ENCODE data around the gene FBXL7.
A peak's percentile ranks its signal among the peaks of the same experiment; 100 is the strongest.

The FBXL7 gene

DNA sequence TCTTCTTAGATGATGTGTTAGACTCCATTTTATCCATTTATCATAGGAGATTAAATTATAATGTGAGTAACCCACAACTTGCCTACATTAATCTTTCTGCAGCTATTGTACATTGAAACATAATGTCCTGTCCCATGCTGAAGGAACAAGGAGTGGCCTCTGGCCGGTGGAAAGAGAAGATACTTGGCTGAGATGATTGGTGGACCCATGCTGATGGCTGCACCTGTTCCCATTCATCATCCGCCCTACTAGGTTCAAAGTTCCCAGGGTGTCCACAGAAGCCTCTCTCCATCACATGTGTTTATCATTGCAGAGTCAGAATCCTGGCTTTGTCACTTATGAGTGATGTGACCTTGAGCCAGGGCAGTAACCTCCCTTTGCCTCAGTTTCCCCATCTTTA lies 24.7 kb downstream of the FBXL7 start:
- TF ChIP-seq, protein P1, sequence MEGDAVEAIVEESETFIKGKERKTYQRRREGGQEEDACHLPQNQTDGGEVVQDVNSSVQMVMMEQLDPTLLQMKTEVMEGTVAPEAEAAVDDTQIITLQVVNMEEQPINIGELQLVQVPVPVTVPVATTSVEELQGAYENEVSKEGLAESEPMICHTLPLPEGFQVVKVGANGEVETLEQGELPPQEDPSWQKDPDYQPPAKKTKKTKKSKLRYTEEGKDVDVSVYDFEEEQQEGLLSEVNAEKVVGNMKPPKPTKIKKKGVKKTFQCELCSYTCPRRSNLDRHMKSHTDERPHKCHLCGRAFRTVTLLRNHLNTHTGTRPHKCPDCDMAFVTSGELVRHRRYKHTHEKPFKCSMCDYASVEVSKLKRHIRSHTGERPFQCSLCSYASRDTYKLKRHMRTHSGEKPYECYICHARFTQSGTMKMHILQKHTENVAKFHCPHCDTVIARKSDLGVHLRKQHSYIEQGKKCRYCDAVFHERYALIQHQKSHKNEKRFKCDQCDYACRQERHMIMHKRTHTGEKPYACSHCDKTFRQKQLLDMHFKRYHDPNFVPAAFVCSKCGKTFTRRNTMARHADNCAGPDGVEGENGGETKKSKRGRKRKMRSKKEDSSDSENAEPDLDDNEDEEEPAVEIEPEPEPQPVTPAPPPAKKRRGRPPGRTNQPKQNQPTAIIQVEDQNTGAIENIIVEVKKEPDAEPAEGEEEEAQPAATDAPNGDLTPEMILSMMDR (conservative IDR thresholded peaks at IDR 0.05): no peak
- TF ChIP-seq ZFX (IDR thresholded peaks at IDR 0.05): no peak
- H3K27ac ChIP-seq: no peak overlapping the region

DNA sequence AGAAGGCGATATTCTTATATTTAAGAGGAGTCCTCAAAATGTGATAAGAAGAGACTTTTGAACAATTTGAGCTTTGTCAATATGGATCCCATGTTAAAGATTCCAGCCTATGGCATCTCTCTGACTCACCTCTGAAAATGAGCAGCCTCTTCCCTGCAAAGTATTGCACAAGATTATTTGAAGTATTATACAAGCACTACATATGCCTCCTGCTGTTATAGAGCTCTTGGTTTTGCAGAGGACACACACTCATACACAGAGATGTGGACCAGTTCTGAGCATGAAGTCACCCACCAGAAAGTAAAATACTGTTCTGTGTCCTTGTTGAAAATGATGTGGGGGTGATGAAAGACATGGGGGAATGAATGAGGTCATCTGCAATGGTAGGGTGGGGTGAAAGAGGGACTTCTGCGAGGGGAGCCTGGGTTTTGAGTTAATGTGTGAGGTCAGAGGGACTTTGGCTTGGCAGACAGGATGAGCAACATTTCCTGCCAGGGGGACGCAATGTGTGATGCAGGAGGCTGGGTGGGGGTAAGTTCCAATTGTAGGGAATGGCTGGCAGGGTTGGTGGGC lies 25.8 kb downstream of the FBXL7 start:
- no peak overlapping the region for H3K27ac ChIP-seq
- TF ChIP-seq, protein P1 (conservative IDR thresholded peaks at IDR 0.05): no peak
- TF ChIP-seq ZFX (IDR thresholded peaks at IDR 0.05): no peak

DNA sequence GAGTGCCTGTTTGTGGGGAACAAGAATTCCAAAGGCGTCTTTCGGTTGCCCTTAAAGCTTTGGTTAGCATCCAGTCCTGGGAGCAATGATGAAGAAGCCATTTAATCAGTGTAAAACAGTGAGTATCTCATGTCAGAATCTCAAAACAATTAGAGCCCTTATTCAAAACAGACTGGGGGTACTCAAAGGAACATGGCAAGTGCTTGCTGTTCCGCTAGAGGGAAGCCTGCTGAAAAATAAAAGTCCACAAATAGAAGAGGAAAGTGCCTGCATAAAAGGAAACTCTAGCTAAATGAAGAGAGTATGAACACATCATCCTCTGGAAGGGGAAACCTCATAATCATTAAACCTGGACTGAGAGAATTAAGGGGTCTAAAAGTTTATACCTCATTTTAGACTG lies 26.4 kb downstream of the FBXL7 start:
- no peak for TF ChIP-seq ZFX (IDR thresholded peaks at IDR 0.05)
- TF ChIP-seq, protein P1 (conservative IDR thresholded peaks at IDR 0.05): peak; percentile 18

DNA sequence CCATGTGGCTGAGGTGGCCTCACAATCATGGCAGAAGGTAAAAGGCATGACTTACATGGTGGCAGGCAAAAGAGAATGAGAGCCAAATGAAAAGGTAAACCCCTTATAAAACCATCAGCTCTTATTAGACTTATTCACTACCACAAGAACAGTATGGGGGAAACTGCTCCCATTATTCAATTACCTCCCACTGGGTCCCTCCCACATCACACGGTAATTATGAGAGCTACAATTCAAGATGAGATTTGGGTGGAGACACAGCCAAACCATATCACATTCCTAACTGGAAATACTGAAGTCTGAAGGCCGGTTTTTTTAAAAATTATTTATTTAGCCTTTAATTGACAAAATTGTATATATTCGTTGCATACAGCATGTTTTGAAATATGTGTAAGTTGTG lies 28.5 kb downstream of the FBXL7 start:
- H3K27ac ChIP-seq: no peak overlapping the region
- TF ChIP-seq ZFX (IDR thresholded peaks at IDR 0.05): no peak

More for the DNA sequence above, 26.4 kb downstream of the FBXL7 start:
- H3K27ac ChIP-seq: no peak overlapping the region

DNA sequence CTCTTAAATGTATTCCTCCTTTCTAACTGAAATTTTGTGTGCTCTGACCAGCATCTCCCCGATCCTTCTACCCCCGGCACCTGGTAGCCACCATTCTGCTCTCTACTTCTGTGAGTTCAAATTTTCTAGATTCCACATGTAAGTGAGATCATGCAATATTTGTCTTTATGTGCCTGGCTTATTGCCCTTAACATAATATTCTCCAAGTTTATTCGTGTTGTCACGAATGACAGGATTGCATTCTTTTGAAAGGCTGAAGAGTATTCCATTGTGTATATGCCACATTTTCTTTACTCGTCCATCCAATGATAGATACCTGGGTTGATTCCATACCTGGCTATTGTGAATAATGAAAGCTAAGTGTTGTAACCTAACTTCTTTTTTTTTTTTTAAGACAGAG lies 29.0 kb downstream of the FBXL7 start:
- no peak overlapping the region for H3K27ac ChIP-seq
- TF ChIP-seq ZFX (IDR thresholded peaks at IDR 0.05): no peak
- TF ChIP-seq, protein P1 (conservative IDR thresholded peaks at IDR 0.05): no peak

DNA sequence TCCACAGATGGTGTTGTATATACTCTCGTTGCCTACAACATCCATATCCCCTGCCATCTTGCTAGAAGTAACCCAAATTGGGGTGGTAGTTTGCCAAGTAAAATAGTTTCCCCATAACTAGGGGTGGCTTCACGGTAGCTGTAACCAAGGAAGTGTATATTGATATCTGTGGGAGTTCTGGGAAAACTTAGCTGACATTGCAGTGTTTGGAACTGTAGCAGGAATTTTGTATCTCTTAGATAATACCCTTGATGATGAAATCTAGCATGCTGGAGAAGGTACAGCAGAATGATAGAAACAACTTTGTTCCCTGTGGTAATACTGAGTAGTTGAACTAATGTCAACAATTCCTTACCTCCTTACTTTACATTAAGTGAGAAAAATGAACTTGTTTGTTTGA lies 29.8 kb downstream of the FBXL7 start:
- TF ChIP-seq ZFX (IDR thresholded peaks at IDR 0.05): no peak
- TF ChIP-seq, protein P1 (conservative IDR thresholded peaks at IDR 0.05): no peak
- H3K27ac ChIP-seq: no peak overlapping the region

DNA sequence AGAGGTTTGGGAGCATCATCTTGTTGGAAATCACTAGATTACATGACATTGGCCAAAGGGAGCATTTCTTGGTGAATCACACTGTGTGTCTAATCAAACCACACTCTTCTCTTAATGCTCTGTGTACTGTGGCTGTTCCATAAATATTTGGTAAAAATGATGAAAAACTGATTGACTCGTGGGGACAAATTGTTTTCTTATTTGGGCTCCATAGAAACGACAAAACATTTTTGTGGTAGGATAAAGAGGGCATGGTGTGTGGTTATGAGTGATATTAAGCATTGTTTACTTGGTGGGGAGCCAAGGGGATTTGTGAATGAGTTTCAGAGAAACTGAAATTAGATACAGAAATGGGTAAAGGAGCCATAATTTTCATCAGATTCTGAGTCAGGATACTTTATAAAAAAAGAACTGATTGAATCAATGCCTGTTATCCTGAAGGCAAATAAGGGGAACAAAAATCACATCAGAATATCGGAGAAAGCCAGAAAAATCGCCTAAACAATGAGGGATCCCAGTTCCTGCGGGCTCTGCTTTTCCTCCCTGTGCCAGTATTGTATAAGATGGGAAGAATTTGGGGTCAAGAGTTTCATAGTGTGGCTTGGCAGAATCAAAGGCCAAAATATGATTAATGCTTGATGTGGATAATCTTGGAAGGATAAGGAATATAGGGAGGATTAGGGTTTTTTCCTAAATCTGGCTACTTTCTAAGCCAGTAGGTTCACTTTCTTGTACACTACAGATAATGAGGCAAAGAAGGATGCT lies 33.3 kb downstream of the FBXL7 start:
- no peak for TF ChIP-seq ZFX (IDR thresholded peaks at IDR 0.05)
- TF ChIP-seq, protein P1 (conservative IDR thresholded peaks at IDR 0.05): no peak
- H3K27ac ChIP-seq: no peak overlapping the region

DNA sequence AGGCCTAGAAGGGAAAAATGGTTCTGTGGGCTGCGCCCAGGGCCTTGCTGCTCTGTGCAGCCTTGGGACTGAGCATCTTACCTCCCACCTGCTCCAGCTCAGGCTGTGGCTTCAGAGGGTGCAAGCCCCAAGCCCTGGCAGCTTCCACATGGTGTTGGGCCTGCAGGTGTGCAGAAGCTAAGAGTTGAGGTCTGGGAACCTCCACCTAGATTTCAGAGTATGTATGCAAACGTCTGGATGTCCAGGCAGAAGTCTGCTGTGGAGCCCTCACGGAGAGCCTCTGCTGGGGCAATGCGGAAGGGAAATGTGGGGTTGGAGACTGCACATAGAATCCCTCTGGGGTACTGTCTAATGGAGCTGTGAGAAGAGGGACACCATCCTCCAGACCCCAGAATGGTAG lies 36.0 kb downstream of the FBXL7 start:
- H3K27ac ChIP-seq: no peak overlapping the region

More for the DNA sequence above, 36.0 kb downstream of the FBXL7 start:
- TF ChIP-seq, protein P1 (conservative IDR thresholded peaks at IDR 0.05): no peak
- TF ChIP-seq ZFX (IDR thresholded peaks at IDR 0.05): no peak

Measured in C4-2B (cell line).